Parathyroid adenoma (tissue), 2 donors: ENCODE measurements around the gene MRPL55.

Source experiments
- H2AFZ ChIP-seq: fragments of 300-600 bp; sonication (generic); one replicate; pipeline ENCODE4 v1.7.0; 2017; ENCODE audit warnings: antibody characterized with exemption, mild to moderate bottlenecking
- H3K27ac ChIP-seq: fragments of 300-600 bp; sonication (generic); one replicate; pipeline ENCODE4 v1.7.0; 2017
- H3K27me3 ChIP-seq: fragments of 300-600 bp; sonication (generic); one replicate; pipeline ENCODE4 v1.7.0; 2017; ENCODE audit warnings: low read length; ENCODE audit not compliant: control insufficient read depth, insufficient read depth
- H3K36me3 ChIP-seq: fragments of 300-600 bp; sonication (generic); one replicate; pipeline ENCODE4 v1.7.0; 2017; ENCODE audit warnings: low read length; ENCODE audit not compliant: control insufficient read depth, insufficient read depth
- H3K4me1 ChIP-seq: fragments of 300-600 bp; sonication (generic); one replicate; pipeline ENCODE4 v1.7.0; 2017; ENCODE audit warnings: control low read depth
- H3K4me2 ChIP-seq: fragments of 300-600 bp; sonication (generic); one replicate; pipeline ENCODE4 v1.7.0; 2017; ENCODE audit warnings: low read length
- H3K4me3 ChIP-seq: fragments of 300-600 bp; sonication (generic); one replicate; pipeline ENCODE4 v1.7.0; 2017; ENCODE audit warnings: low read depth, low read length
- H3K79me2 ChIP-seq: fragments of 300-600 bp; sonication (generic); one replicate; pipeline ENCODE4 v1.7.0; 2017; ENCODE audit warnings: control low read depth
- H3K9ac ChIP-seq: fragments of 300-600 bp; sonication (generic); one replicate; pipeline ENCODE4 v1.7.0; 2017; ENCODE audit warnings: mild to moderate bottlenecking
- H3K9me3 ChIP-seq: fragments of 300-600 bp; sonication (generic); one replicate; pipeline ENCODE4 v1.7.0; 2017; ENCODE audit warnings: low read length; ENCODE audit not compliant: control insufficient read depth
- TF ChIP-seq, protein P1 (sequence below): fragments of 300-600 bp; sonication (generic); IDR thresholded peaks from one replicate; pipeline ENCODE4 v1.7.0; 2017; ENCODE audit warnings: antibody characterized with exemption, mild to moderate bottlenecking
- donor health status: primary hyperparathyroidism.

The MRPL55 gene

DNA sequence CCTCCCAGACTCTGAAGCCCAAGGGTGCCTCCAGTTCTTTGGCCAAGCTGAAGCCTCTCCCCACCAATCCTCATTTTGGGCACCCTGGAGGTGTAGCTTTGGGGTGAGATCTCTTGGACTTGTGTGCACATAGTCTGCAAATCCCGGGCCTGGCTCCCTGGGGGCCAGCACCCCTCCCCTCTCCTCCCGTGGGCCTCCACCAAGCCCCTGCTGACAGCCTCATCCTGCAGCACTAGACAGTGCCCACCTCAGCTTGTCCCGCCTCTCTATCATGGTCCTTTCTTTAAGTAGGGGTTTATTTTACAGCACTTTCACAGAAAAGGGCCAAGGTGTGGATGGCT lies 43.8 kb upstream of the MRPL55 start:
- Histone ChIP-seq H3K9ac (no peak overlapping the region), H3K27ac (no peak overlapping the region), H3K4me3 (no peak overlapping the region), H3K27me3 (no peaks in the 10 kb centered on the region), H3K36me3 (no peaks in the 10 kb centered on the region), H3K79me2 (peaks cover 8% of the 10 kb centered on the region), H3K4me2 (no peak overlapping the region), H3K9me3 (no peaks in the 10 kb centered on the region), H2AFZ (no peak overlapping the region), H3K4me1 (peaks cover 6% of the 10 kb centered on the region)
- TF ChIP-seq, protein P1, sequence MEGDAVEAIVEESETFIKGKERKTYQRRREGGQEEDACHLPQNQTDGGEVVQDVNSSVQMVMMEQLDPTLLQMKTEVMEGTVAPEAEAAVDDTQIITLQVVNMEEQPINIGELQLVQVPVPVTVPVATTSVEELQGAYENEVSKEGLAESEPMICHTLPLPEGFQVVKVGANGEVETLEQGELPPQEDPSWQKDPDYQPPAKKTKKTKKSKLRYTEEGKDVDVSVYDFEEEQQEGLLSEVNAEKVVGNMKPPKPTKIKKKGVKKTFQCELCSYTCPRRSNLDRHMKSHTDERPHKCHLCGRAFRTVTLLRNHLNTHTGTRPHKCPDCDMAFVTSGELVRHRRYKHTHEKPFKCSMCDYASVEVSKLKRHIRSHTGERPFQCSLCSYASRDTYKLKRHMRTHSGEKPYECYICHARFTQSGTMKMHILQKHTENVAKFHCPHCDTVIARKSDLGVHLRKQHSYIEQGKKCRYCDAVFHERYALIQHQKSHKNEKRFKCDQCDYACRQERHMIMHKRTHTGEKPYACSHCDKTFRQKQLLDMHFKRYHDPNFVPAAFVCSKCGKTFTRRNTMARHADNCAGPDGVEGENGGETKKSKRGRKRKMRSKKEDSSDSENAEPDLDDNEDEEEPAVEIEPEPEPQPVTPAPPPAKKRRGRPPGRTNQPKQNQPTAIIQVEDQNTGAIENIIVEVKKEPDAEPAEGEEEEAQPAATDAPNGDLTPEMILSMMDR = no peak

DNA sequence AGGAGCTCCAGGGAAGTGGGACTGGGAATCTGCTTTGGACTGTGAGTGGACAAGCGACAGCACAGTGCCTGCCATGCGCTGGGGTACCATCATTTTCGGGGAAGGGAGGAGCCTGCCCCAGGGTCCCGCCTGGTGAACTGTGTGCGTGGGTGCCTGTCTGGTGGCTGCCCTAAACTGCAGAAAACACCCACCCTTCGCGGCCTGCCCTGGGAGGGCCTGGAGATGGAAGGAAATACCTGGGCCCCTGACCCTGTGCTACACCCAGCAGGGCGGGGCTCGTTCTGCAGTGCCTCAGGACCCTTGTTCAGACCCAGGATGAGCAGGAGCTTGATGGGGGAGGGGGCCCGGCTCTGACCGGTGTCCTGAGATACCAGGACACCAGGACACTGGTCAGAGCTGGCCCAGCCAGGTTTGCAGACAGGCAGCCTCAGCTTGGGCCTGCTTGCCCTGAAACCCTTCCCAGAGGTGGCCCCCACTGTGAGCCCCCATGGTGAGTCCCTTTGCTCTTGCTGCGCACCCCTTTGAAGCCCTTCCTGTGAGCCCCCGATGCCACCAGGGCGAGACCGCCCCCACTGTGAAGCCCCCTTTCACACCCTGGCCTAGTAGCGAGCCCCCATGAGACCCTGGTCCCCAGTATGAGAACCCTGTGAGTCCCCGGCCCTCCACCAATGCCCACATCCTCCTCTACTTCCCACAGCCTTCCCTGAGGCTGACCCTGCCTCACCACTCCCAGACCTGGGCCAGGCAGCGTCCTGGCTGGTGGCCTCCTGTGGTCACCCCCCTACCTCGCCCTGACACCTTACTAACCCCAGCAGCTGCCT lies 43.2 kb upstream of the MRPL55 start:
- Histone ChIP-seq H3K4me1 (peaks cover 6% of the 10 kb centered on the region), H3K36me3 (no peaks in the 10 kb centered on the region), H2AFZ (no peak overlapping the region), H3K27me3 (no peaks in the 10 kb centered on the region), H3K27ac (no peak overlapping the region), H3K9me3 (no peaks in the 10 kb centered on the region), H3K4me3 (no peak overlapping the region), H3K4me2 (no peak overlapping the region), H3K79me2 (peaks cover 8% of the 10 kb centered on the region), H3K9ac (no peak overlapping the region)
- TF ChIP-seq, protein P1 = no peak

DNA sequence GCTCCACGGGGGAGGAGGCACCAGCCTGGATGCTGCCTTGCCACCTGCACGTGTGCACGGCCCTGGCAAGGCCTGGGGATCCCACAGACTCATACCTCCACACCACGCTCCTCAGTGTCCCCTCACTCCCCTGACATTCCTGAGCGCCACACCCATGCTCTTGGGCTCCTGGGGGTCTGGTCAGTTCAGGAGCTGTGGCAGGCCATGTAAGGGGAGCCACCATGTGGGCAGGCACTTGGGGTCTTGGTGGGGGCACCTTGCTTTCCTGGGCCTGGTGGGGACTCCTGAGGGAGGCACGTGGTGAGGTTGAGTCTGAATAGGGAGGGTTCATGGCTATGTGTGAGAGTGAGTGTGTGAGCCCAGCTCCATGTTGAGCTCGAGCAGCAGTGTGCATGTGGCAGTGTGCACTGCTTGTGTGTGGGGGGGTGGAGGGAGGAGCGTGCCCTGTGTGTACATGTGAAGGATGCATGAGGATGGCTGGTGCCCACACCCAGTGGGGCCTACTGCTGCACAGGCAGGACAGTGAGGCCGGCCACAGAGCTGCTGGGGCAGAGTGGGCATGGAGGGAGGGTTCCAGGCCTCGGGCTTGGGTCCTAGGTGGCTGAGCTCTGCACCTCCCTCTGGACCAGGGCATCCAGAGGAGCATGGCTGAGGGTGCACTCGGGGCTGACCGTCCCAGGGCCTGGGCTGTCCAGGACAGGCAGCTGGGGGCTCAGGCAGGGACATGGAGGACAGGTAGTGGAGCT lies 42.3 kb upstream of the MRPL55 start:
- TF ChIP-seq, protein P1 = no peak
- peak overlapping the region; percentile 70 for H3K4me2 ChIP-seq
- H3K9ac ChIP-seq = no peak overlapping the region
- H3K79me2 ChIP-seq = peaks cover 13% of the 10 kb centered on the region
- no peak overlapping the region for H2AFZ ChIP-seq
- no peaks in the 10 kb centered on the region for H3K27me3 ChIP-seq
- no peaks in the 10 kb centered on the region for H3K36me3 ChIP-seq
- H3K27ac ChIP-seq = peak overlapping the region; percentile 91
- peaks cover 6% of the 10 kb centered on the region for H3K4me1 ChIP-seq
- H3K9me3 ChIP-seq = no peaks in the 10 kb centered on the region
- H3K4me3 ChIP-seq = no peak overlapping the region

DNA sequence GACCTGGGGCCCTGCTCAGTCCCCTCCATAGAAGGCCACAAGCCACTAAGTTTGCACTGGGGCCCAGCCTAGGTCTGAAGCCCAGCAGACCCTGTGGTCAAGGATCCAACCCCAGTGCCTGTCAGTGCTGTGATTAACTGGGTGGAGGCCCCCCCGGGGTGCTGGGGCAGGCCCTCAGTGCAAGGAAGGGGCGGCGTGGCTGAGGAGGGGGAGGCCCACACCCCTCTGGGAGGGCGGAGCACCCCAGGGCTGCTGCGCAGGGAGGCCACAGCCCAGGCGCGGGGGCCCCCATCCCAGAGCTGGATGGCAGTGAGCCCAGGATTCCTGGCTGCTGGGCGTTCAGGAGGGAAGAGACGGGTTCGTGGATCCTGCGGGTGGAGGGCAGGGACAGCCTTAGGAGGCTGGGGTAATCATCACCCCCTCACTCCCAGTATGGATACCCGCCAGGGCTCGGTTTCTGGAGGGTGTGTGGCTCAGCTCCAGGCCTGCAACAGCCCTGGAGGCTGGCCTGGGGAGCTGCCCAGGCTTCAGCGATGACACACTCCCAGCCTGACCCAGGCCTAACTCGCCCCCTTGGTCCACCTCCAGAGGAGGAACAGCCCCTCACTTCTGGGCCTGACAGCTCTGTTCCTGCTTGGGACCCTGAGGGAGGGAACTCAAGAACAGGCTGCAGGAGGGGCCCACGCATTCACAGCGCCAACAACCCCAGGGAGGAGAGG lies 41.5 kb upstream of the MRPL55 start:
- H3K4me1 ChIP-seq = peaks cover 6% of the 10 kb centered on the region
- no peaks in the 10 kb centered on the region for H3K9me3 ChIP-seq
- peak overlapping the region; percentile 38 for H2AFZ ChIP-seq
- no peaks in the 10 kb centered on the region for H3K36me3 ChIP-seq
- peaks cover 20% of the 10 kb centered on the region for H3K79me2 ChIP-seq
- TF ChIP-seq, protein P1 = no peak
- H3K4me3 ChIP-seq = peak overlapping the region; percentile 26
- peak overlapping the region; percentile 91 for H3K27ac ChIP-seq
- H3K4me2 ChIP-seq = peak overlapping the region; percentile 70
- H3K27me3 ChIP-seq = no peaks in the 10 kb centered on the region
- H3K9ac ChIP-seq = peak overlapping the region; percentile 37
